GM18858 (cell line): ENCODE data around the gene MYMK.
"Not testable (repeated sequence)": the region's sequence is repeated elsewhere in the genome, so short reads cannot be mapped to it uniquely, and the experiment has no call there.

Experiments used
- ATAC-seq: cut with Tn5 transposase; IDR thresholded peaks from one replicate; pipeline ENCODE4 v1.9.1; 2021; ENCODE audit not compliant: unreplicated experiment

The MYMK gene, protein sequence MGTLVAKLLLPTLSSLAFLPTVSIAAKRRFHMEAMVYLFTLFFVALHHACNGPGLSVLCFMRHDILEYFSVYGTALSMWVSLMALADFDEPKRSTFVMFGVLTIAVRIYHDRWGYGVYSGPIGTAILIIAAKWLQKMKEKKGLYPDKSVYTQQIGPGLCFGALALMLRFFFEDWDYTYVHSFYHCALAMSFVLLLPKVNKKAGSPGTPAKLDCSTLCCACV

DNA sequence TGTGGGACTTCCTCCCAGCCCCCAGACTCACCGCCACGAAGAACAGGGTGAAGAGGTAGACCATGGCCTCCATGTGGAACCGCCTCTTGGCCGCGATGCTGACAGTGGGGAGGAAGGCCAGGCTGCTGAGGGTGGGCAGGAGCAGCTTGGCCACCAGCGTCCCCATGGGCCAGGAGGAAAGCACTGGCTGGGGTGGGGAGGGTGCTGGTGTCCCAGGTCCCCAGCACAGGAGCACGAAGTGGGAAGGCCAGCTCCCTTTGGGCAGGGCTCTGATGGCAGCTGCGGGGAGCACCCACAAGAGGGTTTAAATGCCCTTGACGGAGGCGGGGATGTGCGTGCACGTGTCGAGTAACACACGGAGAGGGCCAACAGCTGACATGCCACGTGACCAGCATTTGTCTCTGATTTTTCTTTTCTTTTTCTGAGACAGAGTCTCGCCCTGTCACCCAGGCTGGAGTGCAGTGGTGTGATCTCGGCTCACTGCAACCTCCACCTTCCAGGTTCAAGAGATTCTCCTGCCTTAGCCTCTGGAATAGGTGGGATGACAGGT lies at the start of gene MYMK:
TSS of gene MYMK (minus strand) at position 281 of the 550 bp plus-strand sequence. CDS start at position 166, 115 bp downstream.
- ATAC-seq = no peak

DNA sequence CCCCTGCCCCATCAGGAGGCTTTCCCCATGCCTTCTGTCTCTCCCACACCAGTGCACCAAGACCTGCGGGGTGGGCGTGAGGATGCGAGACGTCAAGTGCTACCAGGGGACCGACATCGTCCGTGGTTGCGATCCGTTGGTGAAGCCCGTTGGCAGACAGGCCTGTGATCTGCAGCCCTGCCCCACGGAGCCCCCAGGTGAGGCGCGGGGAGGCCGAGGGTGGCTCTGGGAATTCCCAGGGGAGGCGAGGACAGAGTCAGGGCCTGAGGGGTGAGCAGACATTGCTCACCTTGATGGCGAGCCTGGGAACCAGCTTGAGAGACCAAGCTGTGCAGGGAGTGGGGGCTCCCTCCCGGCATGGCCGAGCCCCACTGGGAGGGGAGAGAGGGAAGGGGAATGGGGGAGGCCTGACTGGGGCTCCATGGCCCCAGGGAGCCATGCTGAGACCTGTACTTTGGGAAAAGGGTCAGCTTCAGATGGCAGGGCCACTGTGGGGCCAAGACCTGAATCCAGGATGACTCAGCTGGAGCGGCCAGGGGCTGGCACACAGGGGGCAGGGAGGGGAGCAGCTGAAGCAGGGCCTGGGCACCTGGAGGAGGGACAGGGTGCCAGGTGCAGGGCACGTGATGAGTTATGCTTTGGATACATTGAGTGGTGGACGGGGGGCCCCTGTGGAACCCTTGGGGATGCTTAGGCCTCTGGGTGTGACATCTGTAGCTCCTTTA lies 49.2 kb upstream of the MYMK start:
- ATAC-seq = no peak

DNA sequence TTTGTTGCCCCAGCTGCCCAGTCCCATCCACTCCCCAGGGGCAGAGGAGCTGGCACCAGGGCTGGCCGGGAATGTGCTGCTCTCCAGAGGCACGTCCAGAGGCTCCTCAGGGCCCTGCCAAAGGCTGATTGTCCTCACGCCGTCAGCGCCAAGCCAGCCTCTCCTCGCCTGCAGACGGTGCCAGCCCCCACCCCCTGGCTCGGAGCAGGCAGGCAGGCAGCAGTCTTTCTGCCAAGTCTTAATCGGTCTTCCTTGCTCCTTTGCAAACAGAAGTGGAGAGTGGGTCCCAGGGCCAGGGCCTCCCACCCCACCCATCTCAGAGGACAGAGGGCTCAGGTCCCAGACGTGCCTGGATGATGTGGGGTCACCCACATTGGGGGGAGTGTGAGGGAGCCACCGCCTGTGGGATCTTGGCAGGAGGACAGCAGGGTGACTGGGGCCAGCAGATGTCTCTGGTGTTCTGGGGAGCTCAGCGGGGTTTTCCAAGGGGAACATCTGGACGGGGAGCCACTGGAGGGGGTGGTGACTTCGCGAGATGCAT lies 48.1 kb upstream of the MYMK start:
- ATAC-seq = no peak

DNA sequence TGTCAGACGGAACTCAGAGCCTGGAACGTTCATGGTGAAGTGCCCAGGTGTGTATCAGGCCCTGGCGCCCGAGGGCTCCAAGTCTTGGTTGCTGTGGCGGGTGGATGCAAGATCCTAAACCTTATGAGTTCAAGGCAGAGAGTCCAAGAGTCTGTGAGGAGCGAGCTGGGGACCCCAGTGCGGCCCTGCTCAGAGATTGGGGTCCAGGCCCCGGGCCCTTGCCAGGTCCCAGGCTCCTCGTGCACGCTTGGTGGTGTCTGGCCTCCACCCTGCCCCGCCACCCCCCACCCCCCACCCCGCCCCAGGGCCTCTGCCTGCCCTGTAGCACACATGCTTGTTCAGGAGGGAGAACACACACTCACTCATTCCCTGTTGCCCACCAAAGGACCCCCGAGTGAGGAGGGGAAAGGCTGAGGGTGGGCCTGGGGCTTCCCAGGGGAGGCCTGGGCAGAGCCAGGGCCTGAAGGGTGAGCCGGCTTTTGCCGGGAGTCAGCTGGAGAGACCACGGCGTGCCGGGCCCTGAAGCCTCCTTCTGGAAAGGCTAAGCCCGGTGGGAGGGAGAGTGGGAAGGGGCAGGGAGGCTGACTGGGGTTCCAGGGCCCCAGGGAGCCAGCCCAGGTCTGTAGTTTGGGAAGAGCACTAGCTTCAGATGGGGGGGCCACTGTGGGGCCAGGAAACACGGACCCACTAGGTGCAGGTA lies 47.3 kb upstream of the MYMK start:
- no peak for ATAC-seq

DNA sequence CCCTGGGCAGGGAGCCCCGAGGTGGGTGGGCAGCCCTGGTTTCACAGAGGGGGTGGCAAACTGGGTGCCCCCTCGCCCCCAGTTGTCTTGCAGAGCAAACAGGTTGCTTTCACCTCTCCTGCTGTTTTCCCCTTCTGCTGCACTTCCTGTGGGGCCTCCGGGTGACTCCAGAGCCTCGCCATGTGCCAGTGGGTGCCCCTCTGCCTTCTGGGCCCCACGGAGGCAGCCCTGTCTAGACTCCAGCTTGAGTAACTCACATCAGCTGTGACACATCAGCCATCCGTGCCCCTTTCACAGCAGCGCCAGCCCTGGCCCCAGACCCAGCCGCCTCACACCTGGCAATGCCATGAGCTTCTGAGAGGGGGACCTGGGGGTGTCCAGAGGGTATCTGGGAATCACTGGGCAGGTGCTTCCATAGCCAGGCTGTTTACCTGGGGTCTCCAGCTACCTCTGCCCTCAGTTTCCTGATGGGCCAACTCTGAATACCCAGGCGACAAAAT lies 46.7 kb upstream of the MYMK start:
- ATAC-seq = no peak

DNA sequence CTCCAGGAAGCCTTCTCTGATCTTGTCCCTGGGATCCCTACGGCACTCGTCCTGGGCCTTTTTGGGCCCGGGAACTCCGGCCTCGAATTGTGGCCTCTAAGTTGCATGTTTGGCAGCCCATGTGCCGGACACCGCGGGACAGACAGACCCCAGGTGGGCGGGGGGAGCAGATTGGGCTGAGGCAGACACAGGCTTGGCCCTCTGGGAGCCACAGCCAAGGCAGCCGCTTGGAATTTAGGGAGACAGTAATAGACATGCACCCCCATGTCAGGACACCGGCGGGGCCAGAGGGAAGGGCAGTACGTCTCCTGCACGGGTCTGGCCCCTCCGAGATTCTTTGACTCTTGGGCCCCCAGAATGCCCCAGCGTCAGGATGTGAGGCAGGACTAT lies 45.9 kb upstream of the MYMK start:
- ATAC-seq = no peak

DNA sequence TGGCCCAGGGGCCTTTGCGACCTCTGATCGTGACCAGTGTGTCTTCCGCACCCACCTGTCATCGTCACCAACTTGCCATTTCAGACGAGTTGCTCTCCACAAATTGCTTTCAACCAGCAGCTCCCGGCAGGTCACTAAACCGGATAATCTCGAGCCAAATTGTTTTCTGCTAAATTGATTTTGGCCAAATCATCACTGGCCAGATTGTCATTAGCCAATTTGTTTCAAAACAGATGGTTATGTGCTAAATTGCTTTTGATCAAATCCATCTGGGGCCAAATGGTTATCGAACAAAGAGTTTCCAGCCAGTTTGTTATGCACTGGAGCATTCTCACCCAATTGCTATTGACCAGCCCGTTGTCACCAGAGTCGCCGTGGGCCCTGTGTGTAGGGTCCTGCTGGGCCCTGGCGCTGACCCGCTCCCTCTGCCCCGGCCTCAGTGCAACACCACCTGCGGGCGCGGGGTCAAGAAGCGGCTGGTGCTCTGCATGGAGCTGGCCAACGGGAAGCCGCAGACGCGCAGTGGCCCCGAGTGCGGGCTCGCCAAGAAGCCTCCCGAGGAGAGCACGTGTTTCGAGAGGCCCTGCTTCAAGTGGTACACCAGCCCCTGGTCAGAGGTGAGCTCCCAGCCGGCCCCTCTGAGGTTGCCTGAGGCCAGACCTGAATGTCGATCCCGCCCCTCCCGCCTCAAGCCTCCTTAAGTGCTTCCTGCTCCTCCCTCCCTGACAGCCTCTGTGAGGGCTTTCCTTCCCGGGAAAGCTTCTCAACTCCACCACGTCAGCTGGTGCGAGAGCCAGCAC lies 45.3 kb upstream of the MYMK start:
- no peak for ATAC-seq

DNA sequence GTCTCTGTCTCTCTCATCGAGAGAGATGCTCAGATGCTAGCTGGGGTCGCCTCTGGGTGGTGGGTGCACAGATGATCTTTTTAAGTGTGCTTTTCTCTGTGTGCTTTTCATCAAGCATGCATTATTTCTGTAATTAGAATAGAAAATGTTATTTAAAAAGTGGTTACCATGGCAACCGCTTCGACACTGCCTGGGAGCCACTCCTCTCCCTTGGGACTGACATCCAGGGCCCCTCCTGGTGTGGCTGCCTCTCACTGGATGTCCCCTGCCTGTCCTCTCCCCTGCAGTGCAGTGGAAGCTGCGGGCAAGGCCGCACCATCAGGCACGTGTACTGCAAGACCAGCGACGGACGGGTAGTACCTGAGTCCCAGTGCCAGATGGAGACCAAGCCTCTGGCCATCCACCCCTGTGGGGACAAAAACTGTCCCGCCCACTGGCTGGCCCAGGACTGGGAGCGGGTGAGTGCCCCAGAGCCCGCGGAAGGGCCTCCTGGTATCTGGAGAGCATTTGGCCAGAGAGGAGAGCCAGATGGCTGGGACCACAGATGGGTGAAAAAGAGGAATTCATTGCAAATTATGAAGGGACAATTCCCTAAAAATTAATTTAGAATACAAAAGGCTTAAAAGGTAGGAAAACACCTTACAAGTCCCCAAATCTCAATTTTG lies 44.5 kb upstream of the MYMK start:
- ATAC-seq = no peak

DNA sequence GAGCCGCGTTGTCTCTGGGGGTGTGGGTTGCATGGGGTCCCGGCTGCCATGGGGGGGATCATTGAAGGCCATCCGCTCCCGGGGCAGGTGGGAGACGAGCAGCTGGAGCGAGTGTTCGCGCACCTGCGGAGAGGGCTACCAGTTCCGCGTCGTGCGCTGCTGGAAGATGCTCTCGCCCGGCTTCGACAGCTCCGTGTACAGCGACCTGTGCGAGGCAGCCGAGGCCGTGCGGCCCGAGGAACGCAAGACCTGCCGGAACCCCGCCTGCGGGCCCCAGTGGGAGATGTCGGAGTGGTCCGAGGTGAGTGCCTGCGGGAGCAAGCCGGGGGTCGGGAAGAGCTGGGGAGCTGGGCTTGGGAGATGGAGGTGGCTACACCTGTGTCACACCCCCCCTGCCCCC lies 43.4 kb upstream of the MYMK start:
- ATAC-seq = no peak

DNA sequence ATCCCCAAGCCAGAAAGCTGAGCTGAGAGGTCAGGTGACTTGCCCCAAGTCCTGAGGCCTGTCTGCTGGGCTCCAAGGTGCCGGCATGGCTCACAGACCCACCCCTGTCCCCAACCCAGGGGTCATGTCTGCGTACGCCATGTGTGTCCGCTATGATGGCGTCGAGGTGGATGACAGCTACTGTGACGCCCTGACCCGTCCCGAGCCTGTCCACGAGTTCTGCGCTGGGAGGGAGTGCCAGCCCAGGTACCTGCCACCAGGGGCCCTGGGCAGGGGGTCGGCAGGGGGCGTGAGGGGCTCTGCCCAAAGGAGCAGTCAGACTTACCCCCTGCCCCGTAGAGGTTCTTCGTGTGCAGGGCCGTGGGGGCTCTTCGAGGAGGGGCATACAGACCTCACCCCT lies 42.1 kb upstream of the MYMK start:
- no peak for ATAC-seq

DNA sequence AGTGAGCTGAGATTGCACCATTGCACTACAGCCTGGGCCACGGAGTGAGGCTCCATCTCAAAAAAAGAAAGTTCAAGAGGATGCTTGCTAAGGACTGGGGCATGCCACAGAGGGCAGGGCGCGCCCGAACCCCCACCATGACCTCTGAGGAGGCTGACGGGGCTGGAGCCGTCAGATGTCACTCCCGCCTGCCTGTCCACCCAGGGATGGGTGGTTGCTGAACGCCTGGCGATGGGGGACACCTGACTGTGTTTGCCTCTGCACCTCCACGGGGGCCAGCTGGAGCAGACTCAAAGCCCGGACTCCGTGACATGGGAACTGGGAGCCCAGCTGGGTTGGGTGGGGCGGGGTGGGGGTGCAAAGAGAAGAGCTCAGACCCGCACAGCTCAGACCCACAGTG lies 41.6 kb upstream of the MYMK start:
- ATAC-seq = no peak

DNA sequence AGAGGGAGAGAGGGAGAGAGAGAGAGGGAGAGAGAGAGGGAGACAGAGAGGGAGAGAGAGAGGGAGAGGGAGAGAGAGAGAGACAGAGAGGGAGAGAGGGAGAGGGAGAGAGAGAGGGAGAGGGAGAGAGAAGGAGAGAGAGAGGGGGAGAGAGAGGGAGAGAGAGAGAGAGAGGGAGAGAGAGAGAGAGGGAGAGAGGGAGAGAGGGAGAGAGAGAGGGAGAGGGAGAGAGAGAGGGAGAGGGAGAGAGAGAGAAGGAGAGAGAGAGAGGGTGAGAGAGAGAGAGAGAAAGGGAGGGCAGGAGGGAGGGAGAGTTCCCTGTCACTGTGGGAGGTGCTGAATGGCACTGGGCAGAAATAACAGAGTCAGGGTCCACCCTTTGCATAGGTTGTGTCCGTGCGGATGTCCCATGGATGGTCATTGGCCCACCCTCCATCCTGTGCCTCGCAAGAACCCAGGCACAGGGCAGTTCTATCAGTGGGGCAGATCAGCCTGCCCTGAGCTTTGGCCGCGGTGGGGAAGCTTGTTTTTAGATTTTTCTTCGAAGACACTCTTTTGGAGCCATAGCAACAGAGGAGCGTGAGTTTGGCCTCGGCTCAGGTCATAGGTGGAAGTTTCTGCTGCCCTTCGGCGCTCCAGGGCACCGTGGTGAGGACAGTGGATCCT lies 39.8 kb upstream of the MYMK start:
- ATAC-seq = no peak

DNA sequence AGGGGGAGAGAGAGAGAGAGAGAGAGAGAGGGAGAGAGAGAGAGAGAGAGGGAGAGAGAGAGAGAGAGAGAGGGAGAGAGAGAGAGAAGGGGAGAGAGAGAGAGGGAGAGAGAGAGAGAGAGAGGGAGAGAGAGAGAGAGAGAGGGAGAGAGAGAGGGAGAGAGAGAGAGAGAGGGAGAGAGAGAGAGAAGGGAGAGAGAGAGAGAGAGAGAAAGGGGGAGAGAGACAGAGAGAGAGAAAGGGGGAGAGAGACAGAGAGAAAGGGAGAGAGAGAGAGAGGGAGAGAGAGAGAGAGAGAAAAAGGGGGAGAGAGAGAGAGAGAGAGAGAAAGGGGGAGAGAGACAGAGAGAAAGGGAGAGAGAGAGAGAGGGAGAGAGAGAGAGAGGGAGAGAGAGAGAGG lies 39.1 kb upstream of the MYMK start:
- not testable (repeated sequence) for ATAC-seq

DNA sequence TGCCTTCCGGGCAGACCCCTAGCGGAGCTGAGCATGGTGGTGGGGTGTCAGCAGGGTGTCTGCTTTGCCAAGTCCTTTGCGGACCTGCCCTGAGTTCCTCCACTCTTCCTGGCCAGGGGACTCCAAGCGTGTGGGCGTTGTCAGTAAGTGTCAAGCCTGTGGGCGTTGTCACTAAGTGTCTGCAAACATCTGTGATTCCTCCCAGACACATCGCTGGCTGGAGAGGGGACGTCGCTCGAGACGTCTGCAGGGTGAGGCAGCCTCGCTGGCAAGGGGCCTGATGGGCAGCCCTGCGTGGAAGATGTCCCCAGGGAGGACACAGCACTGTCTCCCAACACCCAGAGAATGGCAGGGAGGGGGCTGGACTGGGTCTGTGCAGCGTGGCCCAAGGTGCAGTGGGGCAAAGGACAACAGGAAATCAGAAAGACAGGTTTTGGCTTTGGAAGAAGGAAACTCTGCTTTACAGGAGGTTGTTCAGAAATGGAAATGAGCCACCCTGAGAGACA lies 38.6 kb upstream of the MYMK start:
- ATAC-seq = no peak

DNA sequence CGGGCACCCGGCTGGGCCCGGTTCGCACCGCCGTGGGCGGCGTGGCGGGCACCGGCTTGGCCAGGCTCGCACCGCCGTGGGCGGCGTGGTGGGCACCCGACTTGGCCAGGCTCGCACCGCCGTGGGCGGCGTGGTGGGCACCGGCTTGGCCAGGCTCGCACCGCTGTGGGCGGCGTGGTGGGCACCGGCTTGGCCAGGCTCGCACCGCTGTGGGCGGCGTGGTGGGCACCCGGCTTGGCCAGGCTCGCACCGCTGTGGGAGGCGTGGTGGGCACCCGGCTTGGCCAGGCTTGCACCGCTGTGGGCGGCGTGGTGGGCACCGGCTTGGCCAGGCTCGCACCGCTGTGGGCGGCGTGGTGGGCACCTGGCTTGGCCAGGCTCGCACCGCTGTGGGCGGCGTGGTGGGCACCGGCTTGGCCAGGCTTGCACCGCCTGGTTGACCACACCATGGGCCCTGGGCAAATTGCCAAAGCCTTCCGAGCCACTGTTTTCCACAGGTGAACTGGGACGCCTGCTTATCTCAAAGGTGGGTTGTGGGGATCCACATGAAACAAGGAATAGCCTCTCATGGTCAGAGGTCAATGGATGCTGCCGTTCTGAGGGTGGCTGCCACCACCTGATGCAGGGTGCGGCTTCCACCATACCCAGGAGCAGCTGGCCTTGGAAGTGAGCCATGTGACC lies 38.0 kb upstream of the MYMK start:
- ATAC-seq = no peak

DNA sequence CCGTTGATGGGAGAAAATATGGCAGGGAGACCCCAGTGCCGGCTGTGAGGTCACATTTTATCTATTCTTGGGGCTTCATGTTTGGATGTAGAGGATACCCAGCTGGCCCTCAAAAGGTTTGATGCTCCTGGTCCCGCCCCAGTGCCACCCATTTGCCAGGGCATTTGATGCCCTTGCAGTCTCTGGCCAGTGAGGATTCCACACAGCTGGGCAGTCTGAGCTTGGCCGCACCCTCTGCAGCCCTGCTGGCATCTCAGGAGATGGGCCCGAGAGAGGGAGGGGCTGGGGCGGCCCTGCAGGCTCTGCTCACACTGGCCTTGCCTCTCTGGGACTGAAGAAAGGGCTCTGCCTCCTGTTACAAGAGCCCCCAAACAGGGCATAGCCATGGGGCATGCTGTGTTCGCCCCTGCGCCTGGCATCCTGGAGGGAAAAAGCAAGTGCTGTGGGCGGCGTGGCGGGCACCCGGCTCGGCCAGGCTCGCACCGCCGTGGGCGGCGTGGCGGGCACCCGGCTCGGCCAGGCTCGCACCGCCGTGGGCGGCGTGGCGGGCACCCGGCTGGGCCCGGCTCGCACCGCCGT lies 37.3 kb upstream of the MYMK start:
- no peak for ATAC-seq

DNA sequence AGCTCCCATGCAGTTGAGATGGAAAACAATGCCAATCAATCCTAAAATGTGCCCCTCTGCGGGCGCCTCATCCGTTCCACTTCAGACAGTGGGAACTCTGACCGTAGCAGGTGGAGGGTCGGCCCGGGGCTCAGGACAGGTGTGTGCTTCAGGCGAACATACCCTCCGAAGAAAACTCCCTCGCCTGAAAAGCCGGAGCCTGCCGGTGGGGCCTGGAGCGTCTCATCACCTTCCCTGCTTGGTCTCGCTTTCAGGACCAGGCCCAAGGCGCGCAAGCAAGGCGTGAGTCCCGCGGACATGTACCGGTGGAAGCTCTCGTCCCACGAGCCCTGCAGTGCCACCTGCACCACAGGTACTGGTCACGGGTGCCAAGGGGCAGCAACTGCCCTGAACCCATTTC lies 36.2 kb upstream of the MYMK start:
- no peak for ATAC-seq

DNA sequence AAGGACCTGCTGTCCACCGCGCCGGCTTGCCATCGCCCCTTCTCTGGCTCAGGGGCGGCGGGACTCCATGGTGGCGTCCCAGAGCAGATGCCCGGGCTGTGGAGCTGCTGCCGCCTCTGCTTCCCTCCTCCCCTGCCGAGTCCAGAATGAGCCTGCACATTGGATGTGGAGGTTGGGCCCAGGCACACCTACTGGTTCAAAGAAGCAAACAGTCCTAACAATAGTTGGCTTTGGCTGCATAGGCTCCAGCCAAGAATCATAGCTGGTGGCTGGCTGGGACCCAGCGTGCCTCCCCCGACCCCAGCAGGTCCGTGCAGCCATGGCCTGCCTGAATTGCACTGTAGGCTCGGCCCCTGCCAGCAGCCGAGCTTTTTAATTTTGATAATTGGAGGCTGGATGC lies 35.6 kb upstream of the MYMK start:
- ATAC-seq = no peak
